MCF 10A (cell line): Measurements from ENCODE around the gene GNA15. TPM values are rescaled to one million over a fixed set of nuclear protein-coding genes. Genes with fewer than 3 reads are reported as not detected.
A peak's percentile ranks its signal among the peaks of the same experiment; 100 is the strongest.

Experiments
- BruUV-seq: library from RNA; stranded (reverse); fragments of 400-500 nt; replicated peaks from 2 replicates; lab custom pipeline; 2021; lab: Mats Ljungman, UMichigan
- CTCF ChIA-PET: fragments of 300-600 bp; sonication (Branson Sonifier 250); formaldehyde crosslinking; extraction: SDS; loops from one replicate; lab custom pipeline; 2021; ENCODE audit warnings: antibody characterized with exemption, inconsistent platforms; lab: Yijun Ruan, JAX
- POLR2A ChIA-PET: fragments of 300-600, 350-650 bp; sonication (Branson Sonifier 250); formaldehyde crosslinking; extraction: SDS; loops from one replicate; lab custom pipeline; 2020; ENCODE audit warnings: antibody characterized with exemption, inconsistent platforms; lab: Yijun Ruan, JAX
- DNase-seq: peaks from one replicate; pipeline ENCODE4 v3.0.0-alpha.2; 2018; ENCODE audit not compliant: unreplicated experiment
- H3K27ac Mint-ChIP-seq: one replicate; pipeline ENCODE4 v1.8.0; 2022; ENCODE audit warnings: mild to moderate bottlenecking, low read depth, mixed read lengths; ENCODE audit not compliant: unreplicated experiment
- H3K27me3 Mint-ChIP-seq: one replicate; pipeline ENCODE4 v1.8.0; 2022; ENCODE audit warnings: mixed read lengths; ENCODE audit not compliant: insufficient read depth, unreplicated experiment
- H3K36me3 Mint-ChIP-seq: one replicate; pipeline ENCODE4 v1.8.0; 2022; ENCODE audit warnings: mild to moderate bottlenecking, moderate library complexity, mixed read lengths; ENCODE audit not compliant: insufficient read depth, unreplicated experiment
- H3K4me1 Mint-ChIP-seq: one replicate; pipeline ENCODE4 v1.8.0; 2022; ENCODE audit warnings: mixed read lengths; ENCODE audit not compliant: insufficient read depth, unreplicated experiment
- H3K4me3 Mint-ChIP-seq: one replicate; pipeline ENCODE4 v1.8.0; 2022; ENCODE audit warnings: mild to moderate bottlenecking, moderate library complexity, mixed read lengths; ENCODE audit not compliant: unreplicated experiment
- H3K9me3 Mint-ChIP-seq: one replicate; pipeline ENCODE4 v1.8.0; 2022; ENCODE audit warnings: mixed read lengths; ENCODE audit not compliant: unreplicated experiment
- CTCF ChIP-seq: fragments of 200-600 bp; IDR thresholded peaks from one replicate; pipeline ENCODE4 v1.8.0; 2022; ENCODE audit warnings: antibody characterized with exemption, mild to moderate bottlenecking; ENCODE audit not compliant: unreplicated experiment
- intact Hi-C: fragments of 100-400 bp; cut with micrococcal nuclease; formaldehyde crosslinking; loops from 2 replicates; pipeline ENCODE4 v1.14.1; 2022
- total RNA-seq: library from RNA; stranded (reverse); gene quantifications from 2 replicates; pipeline ENCODE4 v1.2.3, GENCODE V29; 2022

Gene GNA15
- total RNA-seq, 1 experiment from 2014 or later = 47.1 TPM

GRCh38 chr19:3136684-3137055, 837 bp downstream of the GNA15 start:
- Mint-ChIP-seq H3K27ac (peak overlapping the region; percentile 57), H3K4me3 (peak overlapping the region; percentile 73), H3K36me3 (peaks cover 19% of the 10 kb centered on the region), H3K9me3 (no peaks in the 10 kb centered on the region), H3K27me3 (no peaks in the 10 kb centered on the region), H3K4me1 (peaks cover 12% of the 10 kb centered on the region)
- intact Hi-C loops = no loop called here
- CTCF ChIA-PET = interaction anchor here (1.0 to 3.6 kb wide), 3 partner anchors 7 to 27 kb away, joined by 4 to 18 read pairs (median 6); no protein-coding TSS in a partner anchor
- peak; percentile 73 for DNase-seq
- POLR2A ChIA-PET = interaction anchor here (0.6 to 2.5 kb wide), 6 partner anchors 8 to 186 kb away, joined by 3 to 12 read pairs (median 4); no protein-coding TSS in a partner anchor
- BruUV-seq = no TSS peak
- no peak for TF ChIP-seq CTCF

GRCh38 chr19:3137119-3137518, 1.3 kb downstream of the GNA15 start:
- peaks cover 19% of the 10 kb centered on the region for H3K36me3 Mint-ChIP-seq
- peaks cover 16% of the 10 kb centered on the region for H3K4me1 Mint-ChIP-seq
- ChIA-PET POLR2A (interaction anchor here (0.6 to 2.5 kb wide), 6 partner anchors 9 to 186 kb away, joined by 3 to 12 read pairs (median 4); no protein-coding TSS in a partner anchor), CTCF (interaction anchor here (1.0 to 3.6 kb wide), 3 partner anchors 8 to 26 kb away, joined by 4 to 18 read pairs (median 6); no protein-coding TSS in a partner anchor)
- no peaks in the 10 kb centered on the region for H3K27me3 Mint-ChIP-seq
- DNase-seq = no peak
- H3K27ac Mint-ChIP-seq = peak overlapping the region; percentile 57
- BruUV-seq = TSS peak; percentile 37
- no peak for TF ChIP-seq CTCF
- intact Hi-C loops = no loop called here
- H3K9me3 Mint-ChIP-seq = no peaks in the 10 kb centered on the region
- peak overlapping the region; percentile 73 for H3K4me3 Mint-ChIP-seq

GRCh38 chr19:3138268-3138667, 2.4 kb downstream of the GNA15 start:
- ChIA-PET CTCF (interaction anchor here (0.6 to 3.6 kb wide), 2 partner anchors 9 to 12 kb away, joined by 3 to 18 read pairs; no protein-coding TSS in a partner anchor), POLR2A (interaction anchor here (0.7 to 2.5 kb wide), 3 partner anchors 9 to 188 kb away, joined by 3 to 12 read pairs (median 5); no protein-coding TSS in a partner anchor)
- BruUV-seq = no TSS peak
- TF ChIP-seq CTCF = no peak
- Mint-ChIP-seq H3K4me3 (no peak overlapping the region), H3K27me3 (no peaks in the 10 kb centered on the region), H3K36me3 (peaks cover 19% of the 10 kb centered on the region), H3K4me1 (peaks cover 21% of the 10 kb centered on the region), H3K27ac (no peak overlapping the region), H3K9me3 (no peaks in the 10 kb centered on the region)
- intact Hi-C loops = no loop called here
- DNase-seq = no peak

GRCh38 chr19:3140667-3141038, 4.8 kb downstream of the GNA15 start:
- ChIA-PET POLR2A (interaction anchor here (1.0 to 1.9 kb wide), 4 partner anchors 9 to 45 kb away, joined by 3 to 5 read pairs (median 3); partner anchors contain the start of gene NCLN), CTCF (interaction anchor here (0.6 to 1.4 kb wide), 4 partner anchors 10 to 36 kb away, joined by 3 to 4 read pairs (median 3); no protein-coding TSS in a partner anchor)
- BruUV-seq = no TSS peak
- peaks cover 21% of the 10 kb centered on the region for H3K4me1 Mint-ChIP-seq
- no peak for DNase-seq
- H3K4me3 Mint-ChIP-seq = no peak overlapping the region
- no peaks in the 10 kb centered on the region for H3K9me3 Mint-ChIP-seq
- H3K36me3 Mint-ChIP-seq = peaks cover 19% of the 10 kb centered on the region
- no peak for TF ChIP-seq CTCF
- no peaks in the 10 kb centered on the region for H3K27me3 Mint-ChIP-seq
- H3K27ac Mint-ChIP-seq = peak overlapping the region; percentile 97
- intact Hi-C loops = no loop called here
